ENCODE data around the gene ECT2L. TPM values are rescaled to one million over a fixed set of nuclear protein-coding genes. Genes with fewer than 3 reads are reported as not detected.

The ECT2L gene
- polyA plus RNA-seq, 3 donors, result not detected

DNA sequence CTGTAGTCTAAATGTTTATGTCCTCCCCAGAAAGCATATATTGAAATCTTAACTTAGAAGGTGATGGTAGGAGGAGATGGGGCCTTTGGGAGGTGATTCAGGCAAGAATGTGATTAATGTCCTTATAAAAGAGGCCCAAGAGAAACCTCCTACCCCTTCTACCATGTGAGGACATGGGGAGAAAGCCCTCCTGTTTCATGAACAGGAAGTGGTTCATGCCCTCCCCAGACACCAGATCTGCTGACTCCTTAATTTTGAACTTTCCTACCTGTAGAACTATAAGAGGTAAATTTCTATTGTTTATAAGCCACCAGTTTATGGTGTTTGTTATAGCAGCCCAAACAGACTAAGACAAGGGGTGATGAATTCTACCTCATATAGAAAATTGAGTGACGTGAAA, 8.7 kb upstream of the ECT2L start:
- no CpG with 5 or more reads among the region's 1 CpG for WGBS (ENCODE audit: insufficient coverage)
- H3K4me2 ChIP-seq (replicated peaks; ENCODE audit: extremely low read depth, low read length, poor library complexity, severe bottlenecking), result no peak overlapping the region
- no peak overlapping the region for H3K27ac Mint-ChIP-seq

GRCh38 chr6:138796771-138797170, 884 bp downstream of the ECT2L start:
- no peak for DNase-seq

More for the DNA sequence above, 8.7 kb upstream of the ECT2L start:
- no peaks in the 10 kb centered on the region for H4K20me1 ChIP-seq (ENCODE audit: insufficient read depth, low read length)
- H3K27me3 Mint-ChIP-seq (ENCODE audit: low read depth in 3 of 3), result peaks cover 0 to 4% (median 0%) of the 10 kb centered on the region in 3 donors
- no peaks in the 10 kb centered on the region for H3K9me3 ChIP-seq (replicated peaks in 1 of 2; ENCODE audit: control insufficient read depth in 1 of 2, insufficient read depth in 1 of 2, low read length in 2 of 2)
- H3K27me3 ChIP-seq (ENCODE audit: control insufficient read depth in 2 of 2, insufficient read depth in 2 of 2, low read length in 2 of 2), result no peaks in the 10 kb centered on the region
- no peak overlapping the region for H3K27ac ChIP-seq (ENCODE audit: low read depth in 1 of 2, low read length in 2 of 2)
- H3K4me1 ChIP-seq (ENCODE audit: control insufficient read depth in 1 of 2, insufficient read depth in 2 of 2, low read length in 2 of 2), result no peaks in the 10 kb centered on the region
- H3K4me1 Mint-ChIP-seq, result no peaks in the 10 kb centered on the region
- peaks cover 60 to 79% of the 10 kb centered on the region in 2 donors for H3K36me3 Mint-ChIP-seq
- H3K9me3 Mint-ChIP-seq, result no peaks in the 10 kb centered on the region
- DNase-seq, result no peak
- no peaks in the 10 kb centered on the region for H3K79me2 ChIP-seq (ENCODE audit: insufficient read depth, low read length)
- H3K36me3 ChIP-seq (replicated peaks in 1 of 2; ENCODE audit: control insufficient read depth in 1 of 2, insufficient read depth in 2 of 2, low read length in 2 of 2), result peaks cover 53 to 88% of the 10 kb centered on the region in 2 donors
- no peak overlapping the region for H2AFZ ChIP-seq (ENCODE audit: insufficient read depth, low read depth, low read length, poor library complexity, severe bottlenecking)
- intact Hi-C loops (cut with micrococcal nuclease), result no loop called here
- TF ChIP-seq, protein P1, sequence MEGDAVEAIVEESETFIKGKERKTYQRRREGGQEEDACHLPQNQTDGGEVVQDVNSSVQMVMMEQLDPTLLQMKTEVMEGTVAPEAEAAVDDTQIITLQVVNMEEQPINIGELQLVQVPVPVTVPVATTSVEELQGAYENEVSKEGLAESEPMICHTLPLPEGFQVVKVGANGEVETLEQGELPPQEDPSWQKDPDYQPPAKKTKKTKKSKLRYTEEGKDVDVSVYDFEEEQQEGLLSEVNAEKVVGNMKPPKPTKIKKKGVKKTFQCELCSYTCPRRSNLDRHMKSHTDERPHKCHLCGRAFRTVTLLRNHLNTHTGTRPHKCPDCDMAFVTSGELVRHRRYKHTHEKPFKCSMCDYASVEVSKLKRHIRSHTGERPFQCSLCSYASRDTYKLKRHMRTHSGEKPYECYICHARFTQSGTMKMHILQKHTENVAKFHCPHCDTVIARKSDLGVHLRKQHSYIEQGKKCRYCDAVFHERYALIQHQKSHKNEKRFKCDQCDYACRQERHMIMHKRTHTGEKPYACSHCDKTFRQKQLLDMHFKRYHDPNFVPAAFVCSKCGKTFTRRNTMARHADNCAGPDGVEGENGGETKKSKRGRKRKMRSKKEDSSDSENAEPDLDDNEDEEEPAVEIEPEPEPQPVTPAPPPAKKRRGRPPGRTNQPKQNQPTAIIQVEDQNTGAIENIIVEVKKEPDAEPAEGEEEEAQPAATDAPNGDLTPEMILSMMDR (IDR thresholded peaks at IDR 0.05), result no peak
- no peak overlapping the region for H3K4me3 ChIP-seq (replicated peaks in 1 of 3; ENCODE audit: low read depth in 2 of 3, low read length in 3 of 3)
- no peak overlapping the region for H3K4me3 Mint-ChIP-seq
- no peak overlapping the region for H3K9ac ChIP-seq (ENCODE audit: insufficient read depth, low read length, poor library complexity, severe bottlenecking)

More at GRCh38 chr6:138796771-138797170, 884 bp downstream of the ECT2L start:
- TF ChIP-seq, protein P1 (IDR thresholded peaks at IDR 0.05), result no peak
- Mint-ChIP-seq H3K9me3 (peaks cover 0 to 2% (median 0%) of the 10 kb centered on the region in 7 donors), H3K4me1 (peaks cover 9% of the 10 kb centered on the region), H3K27me3 (ENCODE audit: low read depth in 3 of 3) (peaks cover 8 to 23% (median 21%) of the 10 kb centered on the region in 3 donors), H3K36me3 (peaks cover 18 to 19% of the 10 kb centered on the region in 2 donors), H3K27ac (no peak overlapping the region), H3K4me3 (no peak overlapping the region)
- no peak overlapping the region for H3K4me3 ChIP-seq (replicated peaks in 1 of 3; ENCODE audit: low read depth in 2 of 3, low read length in 3 of 3)
- no peak overlapping the region for H3K27ac ChIP-seq (ENCODE audit: low read depth in 1 of 2, low read length in 2 of 2)
- H3K36me3 ChIP-seq (replicated peaks in 1 of 2; ENCODE audit: control insufficient read depth in 1 of 2, insufficient read depth in 2 of 2, low read length in 2 of 2), result peaks cover 0 to 13% of the 10 kb centered on the region in 2 donors
- no CpG with 5 or more reads among the region's 2 CpGs for WGBS (ENCODE audit: insufficient coverage)
- H2AFZ ChIP-seq (ENCODE audit: insufficient read depth, low read depth, low read length, poor library complexity, severe bottlenecking), result no peak overlapping the region
- no peaks in the 10 kb centered on the region for H4K20me1 ChIP-seq (ENCODE audit: insufficient read depth, low read length)
- H3K79me2 ChIP-seq (ENCODE audit: insufficient read depth, low read length), result no peaks in the 10 kb centered on the region
- H3K9me3 ChIP-seq (replicated peaks in 1 of 2; ENCODE audit: control insufficient read depth in 1 of 2, insufficient read depth in 1 of 2, low read length in 2 of 2), result no peaks in the 10 kb centered on the region
- H3K4me2 ChIP-seq (replicated peaks; ENCODE audit: extremely low read depth, low read length, poor library complexity, severe bottlenecking), result no peak overlapping the region
- peaks cover 3 to 9% of the 10 kb centered on the region in 2 donors for H3K4me1 ChIP-seq (ENCODE audit: control insufficient read depth in 1 of 2, insufficient read depth in 2 of 2, low read length in 2 of 2)
- intact Hi-C loops (cut with micrococcal nuclease), result no loop called here
- H3K27me3 ChIP-seq (ENCODE audit: control insufficient read depth in 2 of 2, insufficient read depth in 2 of 2, low read length in 2 of 2), result peaks cover 10 to 27% of the 10 kb centered on the region in 2 donors
- no peak overlapping the region for H3K9ac ChIP-seq (ENCODE audit: insufficient read depth, low read length, poor library complexity, severe bottlenecking)
